SU-DHL-6 (cell line): ENCODE data around the gene PCP4L1.

Experiments
- H2AFZ ChIP-seq: fragments of 200-600 bp; sonication (generic); 2 replicates; pipeline ENCODE4 v1.6.1; 2014; ENCODE audit warnings: low read depth, mild to moderate bottlenecking, moderate library complexity, mixed read lengths, antibody characterized with exemption, low read length; ENCODE audit not compliant: severe bottlenecking
- H3F3A ChIP-seq: fragments of 200-600 bp; shearing (Covaris generic); 2 replicates; pipeline ENCODE4 v1.6.0; 2016; ENCODE audit warnings: antibody characterized with exemption, mild to moderate bottlenecking; ENCODE audit not compliant: insufficient read depth
- H3K27ac ChIP-seq: fragments of 200-600 bp; sonication (generic); 2 replicates; pipeline ENCODE4 v1.5.1; 2016; ENCODE audit warnings: low read depth, mild to moderate bottlenecking, low read length, moderate library complexity, mixed read lengths
- H3K27me3 ChIP-seq: fragments of 200-600 bp; sonication (generic), shearing (Covaris generic); 2 replicates; pipeline ENCODE4 v1.6.0; 2014; ENCODE audit warnings: mild to moderate bottlenecking, low read length
- H3K36me3 ChIP-seq: fragments of 200-600 bp; sonication (generic); 2 replicates; pipeline ENCODE4 v1.6.1; 2014; ENCODE audit warnings: mild to moderate bottlenecking, low read length, mixed read lengths
- H3K4me2 ChIP-seq: fragments of 300-600, 200-600 bp; shearing (Covaris generic), sonication (generic); 2 replicates; pipeline ENCODE4 v1.6.0; 2014; ENCODE audit warnings: low read length, low read depth, mild to moderate bottlenecking; ENCODE audit not compliant: poor library complexity, severe bottlenecking
- H3K4me3 ChIP-seq: fragments of 200-600 bp; sonication (generic); 2 replicates; pipeline ENCODE4 v1.5.1; 2014; ENCODE audit warnings: antibody characterized with exemption, low read length, mild to moderate bottlenecking, mixed read lengths; ENCODE audit not compliant: insufficient read depth, poor library complexity, severe bottlenecking
- H3K79me2 ChIP-seq: fragments of 200-600 bp; sonication (generic); 2 replicates; pipeline ENCODE4 v1.6.1; 2014; ENCODE audit warnings: mild to moderate bottlenecking, low read length, moderate library complexity; ENCODE audit not compliant: insufficient read depth
- H3K9ac ChIP-seq: fragments of 200-600 bp; sonication (generic); 2 replicates; pipeline ENCODE4 v1.7.0; 2014; ENCODE audit warnings: mild to moderate bottlenecking, low read length
- H3K9me2 ChIP-seq: fragments of 200-600 bp; sonication (generic); replicated peaks from 2 replicates; pipeline ENCODE4 v1.6.1; 2014; ENCODE audit warnings: low read length; ENCODE audit not compliant: insufficient read depth
- H3K9me3 ChIP-seq: fragments of 200-600 bp; sonication (generic); 2 replicates; pipeline ENCODE4 v1.6.1; 2014; ENCODE audit warnings: low read length, mixed read lengths; ENCODE audit not compliant: insufficient read depth
- H4K20me1 ChIP-seq: fragments of 200-600 bp; sonication (generic); 2 replicates; pipeline ENCODE4 v1.6.1; 2014; ENCODE audit warnings: low read depth, mild to moderate bottlenecking, antibody characterized with exemption, low read length, moderate library complexity, mixed read lengths
- CTCF ChIP-seq: fragments of 200-600 bp; sonication (generic); IDR thresholded peaks from one replicate; pipeline ENCODE4 v1.5.1; 2017; ENCODE audit warnings: antibody characterized with exemption, mild to moderate bottlenecking, low read length, moderate library complexity; ENCODE audit not compliant: insufficient read depth, poor library complexity, severe bottlenecking
- EZH2phosphoT487 ChIP-seq: fragments of 200-600 bp; sonication (generic), shearing (Covaris generic); conservative IDR thresholded peaks from 2 replicates; pipeline ENCODE4 v1.6.1; 2018; ENCODE audit warnings: mild to moderate bottlenecking, antibody characterized with exemption, low read length, moderate library complexity, mixed read lengths

PCP4L1 gene

GRCh38 chr1:161230762-161231161 is 27.8 kb upstream of the PCP4L1 start:
- no peaks in the 10 kb centered on the region for H3K9me3 ChIP-seq
- H3K79me2 ChIP-seq, result no peaks in the 10 kb centered on the region
- H3K36me3 ChIP-seq, result no peaks in the 10 kb centered on the region
- H3K27me3 ChIP-seq, result no peaks in the 10 kb centered on the region
- H3K4me3 ChIP-seq, result no peak overlapping the region
- TF ChIP-seq EZH2phosphoT487 (no peak), CTCF (no peak)
- H4K20me1 ChIP-seq, result no peaks in the 10 kb centered on the region
- no peak overlapping the region for H3K9ac ChIP-seq
- no peaks in the 10 kb centered on the region for H3K9me2 ChIP-seq
- no peak overlapping the region for H2AFZ ChIP-seq
- no peaks in the 10 kb centered on the region for H3F3A ChIP-seq
- H3K4me2 ChIP-seq, result no peak overlapping the region
- no peak overlapping the region for H3K27ac ChIP-seq

GRCh38 chr1:161233102-161233501 is 25.4 kb upstream of the PCP4L1 start:
- no peak overlapping the region for H3K4me2 ChIP-seq

GRCh38 chr1:161235957-161236775 is 22.4 kb upstream of the PCP4L1 start:
- H2AFZ ChIP-seq, result no peak overlapping the region

More at GRCh38 chr1:161233102-161233501, 25.4 kb upstream of the PCP4L1 start:
- Histone ChIP-seq H3K9ac (no peak overlapping the region), H2AFZ (no peak overlapping the region), H3K9me2 (no peaks in the 10 kb centered on the region), H3K27ac (no peak overlapping the region), H3F3A (no peaks in the 10 kb centered on the region), H3K36me3 (no peaks in the 10 kb centered on the region), H3K4me3 (no peak overlapping the region), H3K79me2 (no peaks in the 10 kb centered on the region), H4K20me1 (no peaks in the 10 kb centered on the region), H3K9me3 (no peaks in the 10 kb centered on the region), H3K27me3 (no peaks in the 10 kb centered on the region)
- TF ChIP-seq CTCF, result no peak
- no peak for TF ChIP-seq EZH2phosphoT487

More at GRCh38 chr1:161235957-161236775, 22.4 kb upstream of the PCP4L1 start:
- no peaks in the 10 kb centered on the region for H3K79me2 ChIP-seq
- no peaks in the 10 kb centered on the region for H3K36me3 ChIP-seq
- H3K9ac ChIP-seq, result no peak overlapping the region
- no peaks in the 10 kb centered on the region for H3K9me2 ChIP-seq
- no peak overlapping the region for H3K4me2 ChIP-seq
- no peak overlapping the region for H3K27ac ChIP-seq
- H3K4me3 ChIP-seq, result no peak overlapping the region
- H4K20me1 ChIP-seq, result no peaks in the 10 kb centered on the region
- H3K9me3 ChIP-seq, result no peaks in the 10 kb centered on the region
- H3F3A ChIP-seq, result no peaks in the 10 kb centered on the region
- H3K27me3 ChIP-seq, result no peaks in the 10 kb centered on the region
- no peak for TF ChIP-seq EZH2phosphoT487
- TF ChIP-seq CTCF, result no peak
